HepG2 (cell line): ENCODE data around the gene THRSP. TPM values are rescaled to one million over a fixed set of nuclear protein-coding genes. Genes with fewer than 3 reads are reported as not detected.
A peak's percentile ranks its signal among the peaks of the same experiment; 100 is the strongest.

Experiments
- CC2D1A ChIP-seq: sonication (generic); formaldehyde crosslinking; IDR thresholded peaks from 2 replicates; pipeline ENCODE4 v1.8.1; 2023; ENCODE audit warnings: mild to moderate bottlenecking, missing genetic modification reagents
- ELF3 ChIP-seq: IDR thresholded peaks from 2 replicates; pipeline ENCODE4 v1.6.1; 2016; ENCODE audit warnings: missing genetic modification reagents, missing compliant biosample characterization
- MAFK ChIP-seq, 2 experiments: IDR thresholded peaks in 1 of 2; conservative IDR thresholded peaks in 1 of 2; 2 replicates each; pipeline ENCODE4 v1.6.1; 2011; ENCODE audit warnings: improper control_type of control experiment in 2 of 2, low read length in 2 of 2
- RBAK ChIP-seq: sonication (generic); formaldehyde crosslinking; IDR thresholded peaks from 2 replicates; pipeline ENCODE4 v1.5.1; 2020; ENCODE audit warnings: mild to moderate bottlenecking, missing genetic modification reagents
- RFX1 ChIP-seq: fragments of 450-650 bp; IDR thresholded peaks from 2 replicates; pipeline ENCODE4 v1.6.1; 2017
- TARDBP ChIP-seq: sonication (generic); formaldehyde crosslinking; IDR thresholded peaks from 2 replicates; pipeline ENCODE4 v1.8.0; 2022; ENCODE audit warnings: mild to moderate bottlenecking, missing genetic modification reagents
- TOPORS ChIP-seq: sonication (generic); formaldehyde crosslinking; IDR thresholded peaks from 2 replicates; pipeline ENCODE4 v1.8.0; 2023; ENCODE audit warnings: mild to moderate bottlenecking, missing genetic modification reagents
- ZNF225 ChIP-seq: sonication (generic); formaldehyde crosslinking; IDR thresholded peaks from 2 replicates; pipeline ENCODE4 v1.4.0; 2020; ENCODE audit warnings: mild to moderate bottlenecking, missing genetic modification reagents
- ZNF282 ChIP-seq: fragments of 450-650 bp; IDR thresholded peaks from 2 replicates; pipeline ENCODE4 v1.6.1; 2018; ENCODE audit not compliant: partially characterized antibody
- polyA plus RNA-seq, 8 experiments: library from polyadenylated mRNA; depleted of rRNA in 3 of 8; stranded (reverse) in 7 of 8; unstranded in 1 of 8; fragments of >200 nt; fragmentation: Illumina TruSeq in 4 of 8; extraction: Trizol in 4 of 8; gene quantifications; 2 replicates each; pipeline versions ENCODE4 v1.2.1 to v1.2.3, GENCODE V29; 2011 to 2016; ENCODE audit warnings: low read depth in 4 of 8, missing spikeins in 1 of 8, mixed read lengths in 1 of 8; ENCODE audit not compliant: insufficient read depth in 1 of 8
- total RNA-seq, 5 experiments: library from RNA; depleted of rRNA; stranded (reverse); fragments of >200 nt; fragmentation: Illumina TruSeq; extraction: Trizol; gene quantifications; 2 replicates each; pipeline ENCODE4 v1.2.3, GENCODE V29; 2016; ENCODE audit warnings: low read depth in 1 of 5
- TF ChIP-seq, protein P1 (sequence below): sonication (generic); formaldehyde crosslinking; IDR thresholded peaks from 2 replicates; pipeline ENCODE4 v1.4.0; 2020; ENCODE audit warnings: mild to moderate bottlenecking, missing genetic modification reagents
- TF ChIP-seq, protein P2 (sequence below): sonication (generic); formaldehyde crosslinking; IDR thresholded peaks from 2 replicates; pipeline ENCODE4 v1.4.0; 2020; ENCODE audit warnings: missing genetic modification reagents, low read depth, mild to moderate bottlenecking, borderline replicate concordance
- TF ChIP-seq, protein P3 (sequence below): sonication (generic); formaldehyde crosslinking; IDR thresholded peaks from 2 replicates; pipeline ENCODE4 v1.5.0; 2020; ENCODE audit warnings: missing genetic modification reagents
- TF ChIP-seq, protein P4 (sequence below): sonication (generic); formaldehyde crosslinking; IDR thresholded peaks from 2 replicates; pipeline ENCODE4 v1.4.0; 2020; ENCODE audit warnings: mild to moderate bottlenecking, missing genetic modification reagents, borderline replicate concordance
- TF ChIP-seq, protein P5 (sequence below): sonication (generic); formaldehyde crosslinking; IDR thresholded peaks from 2 replicates; pipeline ENCODE4 v1.8.1; 2023; ENCODE audit warnings: missing genetic modification reagents, inconsistent platforms, borderline replicate concordance
- TF ChIP-seq, protein P6 (sequence below): IDR thresholded peaks from 2 replicates; pipeline ENCODE4 v1.6.1; 2016; ENCODE audit warnings: low read depth
- TF ChIP-seq, protein P7 (sequence below): sonication (generic); formaldehyde crosslinking; IDR thresholded peaks from 2 replicates; pipeline ENCODE4 v1.5.0; 2020; ENCODE audit warnings: mild to moderate bottlenecking, missing genetic modification reagents

Gene THRSP
- total and polyA plus RNA-seq, 2 of the 13 experiments (the other 11 are each of a cell fraction or from before 2014, with no cell fraction given) = 0.13 to 0.58 TPM

DNA sequence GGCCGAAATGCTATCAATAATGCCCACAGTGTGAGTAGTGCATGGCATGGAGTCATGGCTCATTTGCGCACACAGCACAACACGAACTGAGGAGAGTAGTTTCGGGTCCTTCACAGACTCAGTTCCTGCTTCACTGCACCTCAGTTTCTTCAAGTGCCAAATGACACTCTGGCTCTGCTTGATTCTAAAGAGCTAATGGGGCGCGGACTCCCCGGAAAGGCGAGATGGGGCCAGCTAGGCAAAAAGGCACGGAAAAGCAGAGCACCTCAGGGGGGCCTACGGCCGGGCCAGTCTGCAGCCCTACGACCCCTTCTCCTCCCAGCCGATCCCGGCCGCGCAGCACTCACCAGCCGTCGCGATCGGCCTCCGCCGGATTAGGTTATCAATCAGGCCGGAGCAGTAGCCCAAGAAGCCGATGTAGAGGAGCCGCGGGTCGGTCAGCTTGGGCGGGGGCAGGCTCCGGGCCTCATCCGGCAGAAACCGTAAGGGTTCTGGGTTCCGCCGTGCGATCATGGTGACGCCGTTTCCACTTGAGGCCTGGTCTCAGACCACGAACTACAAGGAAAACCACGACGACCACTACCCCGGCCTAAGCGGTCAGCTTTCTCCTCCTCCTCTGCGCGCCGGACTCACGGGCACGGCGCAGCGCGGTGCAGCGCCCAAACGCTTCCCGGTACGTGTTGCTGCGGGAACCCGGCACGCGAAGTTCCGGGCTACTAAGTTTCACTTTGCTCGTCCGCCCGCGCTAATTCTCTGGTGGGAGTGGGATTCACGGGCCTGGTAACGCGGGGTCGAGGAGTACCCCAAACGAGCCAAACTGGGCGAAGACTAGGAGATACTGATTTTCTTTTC lies 15.8 kb downstream of the THRSP start, which contains the start of gene NDUFC2 (continued):
- TF ChIP-seq, protein P1, sequence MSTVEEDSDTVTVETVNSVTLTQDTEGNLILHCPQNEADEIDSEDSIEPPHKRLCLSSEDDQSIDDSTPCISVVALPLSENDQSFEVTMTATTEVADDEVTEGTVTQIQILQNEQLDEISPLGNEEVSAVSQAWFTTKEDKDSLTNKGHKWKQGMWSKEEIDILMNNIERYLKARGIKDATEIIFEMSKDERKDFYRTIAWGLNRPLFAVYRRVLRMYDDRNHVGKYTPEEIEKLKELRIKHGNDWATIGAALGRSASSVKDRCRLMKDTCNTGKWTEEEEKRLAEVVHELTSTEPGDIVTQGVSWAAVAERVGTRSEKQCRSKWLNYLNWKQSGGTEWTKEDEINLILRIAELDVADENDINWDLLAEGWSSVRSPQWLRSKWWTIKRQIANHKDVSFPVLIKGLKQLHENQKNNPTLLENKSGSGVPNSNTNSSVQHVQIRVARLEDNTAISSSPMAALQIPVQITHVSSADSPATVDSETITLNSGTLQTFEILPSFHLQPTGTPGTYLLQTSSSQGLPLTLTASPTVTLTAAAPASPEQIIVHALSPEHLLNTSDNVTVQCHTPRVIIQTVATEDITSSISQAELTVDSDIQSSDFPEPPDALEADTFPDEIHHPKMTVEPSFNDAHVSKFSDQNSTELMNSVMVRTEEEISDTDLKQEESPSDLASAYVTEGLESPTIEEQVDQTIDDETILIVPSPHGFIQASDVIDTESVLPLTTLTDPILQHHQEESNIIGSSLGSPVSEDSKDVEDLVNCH (CRISPR knock-in tag) = 0 out of 2 replicates have a peak, but pooled peaks have one; percentile 65
- TF ChIP-seq TOPORS (CRISPR knock-in tag) (peak; percentile 78; the same call in 1 of the 2 replicates), ZNF282 (no peak), RFX1 (no peak), RBAK (CRISPR knock-in tag) (no peak; the same call in 1 of the 2 replicates), MAFK (conservative IDR thresholded peaks at IDR 0.05 in 1 of 2, IDR thresholded peaks at IDR 0.05 in 1 of 2; ENCODE audit: low read length in 2 of 2) (no peak), CC2D1A (CRISPR knock-in tag) (no peak), TARDBP (CRISPR knock-in tag) (peak; percentile 78; the same call in 1 of the 2 replicates), ELF3 (peak; percentile 76; the same call in 1 of the 2 replicates), ZNF225 (peak; percentile 72; the same call in 1 of the 2 replicates)
- TF ChIP-seq, protein P2, sequence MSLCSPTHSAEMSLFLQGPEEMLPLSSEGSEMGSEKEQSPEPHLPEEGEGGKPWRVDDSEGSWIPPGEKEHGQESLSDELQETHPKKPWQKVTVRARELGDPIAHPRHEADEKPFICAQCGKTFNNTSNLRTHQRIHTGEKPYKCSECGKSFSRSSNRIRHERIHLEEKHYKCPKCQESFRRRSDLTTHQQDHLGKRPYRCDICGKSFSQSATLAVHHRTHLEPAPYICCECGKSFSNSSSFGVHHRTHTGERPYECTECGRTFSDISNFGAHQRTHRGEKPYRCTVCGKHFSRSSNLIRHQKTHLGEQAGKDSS (CRISPR knock-in tag) = peak; percentile 93
- TF ChIP-seq, protein P3, sequence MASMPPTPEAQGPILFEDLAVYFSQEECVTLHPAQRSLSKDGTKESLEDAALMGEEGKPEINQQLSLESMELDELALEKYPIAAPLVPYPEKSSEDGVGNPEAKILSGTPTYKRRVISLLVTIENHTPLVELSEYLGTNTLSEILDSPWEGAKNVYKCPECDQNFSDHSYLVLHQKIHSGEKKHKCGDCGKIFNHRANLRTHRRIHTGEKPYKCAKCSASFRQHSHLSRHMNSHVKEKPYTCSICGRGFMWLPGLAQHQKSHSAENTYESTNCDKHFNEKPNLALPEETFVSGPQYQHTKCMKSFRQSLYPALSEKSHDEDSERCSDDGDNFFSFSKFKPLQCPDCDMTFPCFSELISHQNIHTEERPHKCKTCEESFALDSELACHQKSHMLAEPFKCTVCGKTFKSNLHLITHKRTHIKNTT = no peak
- TF ChIP-seq, protein P4, sequence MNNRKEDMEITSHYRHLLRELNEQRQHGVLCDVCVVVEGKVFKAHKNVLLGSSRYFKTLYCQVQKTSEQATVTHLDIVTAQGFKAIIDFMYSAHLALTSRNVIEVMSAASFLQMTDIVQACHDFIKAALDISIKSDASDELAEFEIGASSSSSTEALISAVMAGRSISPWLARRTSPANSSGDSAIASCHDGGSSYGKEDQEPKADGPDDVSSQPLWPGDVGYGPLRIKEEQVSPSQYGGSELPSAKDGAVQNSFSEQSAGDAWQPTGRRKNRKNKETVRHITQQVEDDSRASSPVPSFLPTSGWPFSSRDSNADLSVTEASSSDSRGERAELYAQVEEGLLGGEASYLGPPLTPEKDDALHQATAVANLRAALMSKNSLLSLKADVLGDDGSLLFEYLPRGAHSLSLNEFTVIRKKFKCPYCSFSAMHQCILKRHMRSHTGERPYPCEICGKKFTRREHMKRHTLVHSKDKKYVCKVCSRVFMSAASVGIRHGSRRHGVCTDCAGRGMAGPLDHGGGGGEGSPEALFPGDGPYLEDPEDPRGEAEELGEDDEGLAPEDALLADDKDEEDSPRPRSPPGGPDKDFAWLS (CRISPR knock-in tag) = no peak
- TF ChIP-seq, protein P5, sequence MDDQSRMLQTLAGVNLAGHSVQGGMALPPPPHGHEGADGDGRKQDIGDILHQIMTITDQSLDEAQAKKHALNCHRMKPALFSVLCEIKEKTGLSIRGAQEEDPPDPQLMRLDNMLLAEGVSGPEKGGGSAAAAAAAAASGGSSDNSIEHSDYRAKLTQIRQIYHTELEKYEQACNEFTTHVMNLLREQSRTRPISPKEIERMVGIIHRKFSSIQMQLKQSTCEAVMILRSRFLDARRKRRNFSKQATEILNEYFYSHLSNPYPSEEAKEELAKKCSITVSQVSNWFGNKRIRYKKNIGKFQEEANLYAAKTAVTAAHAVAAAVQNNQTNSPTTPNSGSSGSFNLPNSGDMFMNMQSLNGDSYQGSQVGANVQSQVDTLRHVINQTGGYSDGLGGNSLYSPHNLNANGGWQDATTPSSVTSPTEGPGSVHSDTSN (CRISPR knock-in tag) = no peak
- TF ChIP-seq, protein P6, sequence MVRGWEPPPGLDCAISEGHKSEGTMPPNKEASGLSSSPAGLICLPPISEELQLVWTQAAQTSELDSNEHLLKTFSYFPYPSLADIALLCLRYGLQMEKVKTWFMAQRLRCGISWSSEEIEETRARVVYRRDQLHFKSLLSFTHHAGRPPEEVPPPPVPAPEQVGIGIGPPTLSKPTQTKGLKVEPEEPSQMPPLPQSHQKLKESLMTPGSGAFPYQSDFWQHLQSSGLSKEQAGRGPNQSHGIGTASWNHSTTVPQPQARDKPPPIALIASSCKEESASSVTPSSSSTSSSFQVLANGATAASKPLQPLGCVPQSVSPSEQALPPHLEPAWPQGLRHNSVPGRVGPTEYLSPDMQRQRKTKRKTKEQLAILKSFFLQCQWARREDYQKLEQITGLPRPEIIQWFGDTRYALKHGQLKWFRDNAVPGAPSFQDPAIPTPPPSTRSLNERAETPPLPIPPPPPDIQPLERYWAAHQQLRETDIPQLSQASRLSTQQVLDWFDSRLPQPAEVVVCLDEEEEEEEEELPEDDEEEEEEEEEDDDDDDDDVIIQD = 0 out of 2 replicates have a peak, but pooled peaks have one; percentile 41
- TF ChIP-seq, protein P7, sequence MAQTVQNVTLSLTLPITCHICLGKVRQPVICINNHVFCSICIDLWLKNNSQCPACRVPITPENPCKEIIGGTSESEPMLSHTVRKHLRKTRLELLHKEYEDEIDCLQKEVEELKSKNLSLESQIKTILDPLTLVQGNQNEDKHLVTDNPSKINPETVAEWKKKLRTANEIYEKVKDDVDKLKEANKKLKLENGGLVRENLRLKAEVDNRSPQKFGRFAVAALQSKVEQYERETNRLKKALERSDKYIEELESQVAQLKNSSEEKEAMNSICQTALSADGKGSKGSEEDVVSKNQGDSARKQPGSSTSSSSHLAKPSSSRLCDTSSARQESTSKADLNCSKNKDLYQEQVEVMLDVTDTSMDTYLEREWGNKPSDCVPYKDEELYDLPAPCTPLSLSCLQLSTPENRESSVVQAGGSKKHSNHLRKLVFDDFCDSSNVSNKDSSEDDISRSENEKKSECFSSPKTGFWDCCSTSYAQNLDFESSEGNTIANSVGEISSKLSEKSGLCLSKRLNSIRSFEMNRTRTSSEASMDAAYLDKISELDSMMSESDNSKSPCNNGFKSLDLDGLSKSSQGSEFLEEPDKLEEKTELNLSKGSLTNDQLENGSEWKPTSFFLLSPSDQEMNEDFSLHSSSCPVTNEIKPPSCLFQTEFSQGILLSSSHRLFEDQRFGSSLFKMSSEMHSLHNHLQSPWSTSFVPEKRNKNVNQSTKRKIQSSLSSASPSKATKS (CRISPR knock-in tag) = no peak
